Ecto neural progenitor cell (in vitro differentiated cells): ENCODE results near the gene KCNE1.
"Not testable (repeated sequence)": the region's sequence is repeated elsewhere in the genome, so short reads cannot be mapped to it uniquely, and the experiment has no call there.

Experiments
- DNase-seq: peaks from one replicate; pipeline ENCODE4 v3.0.0-alpha.2; 2018; ENCODE audit warnings: low spot score

KCNE1 gene

GRCh38 chr21:34417448-34418077, 94.4 kb downstream of the KCNE1 start:
- not testable (repeated sequence) for DNase-seq

DNA sequence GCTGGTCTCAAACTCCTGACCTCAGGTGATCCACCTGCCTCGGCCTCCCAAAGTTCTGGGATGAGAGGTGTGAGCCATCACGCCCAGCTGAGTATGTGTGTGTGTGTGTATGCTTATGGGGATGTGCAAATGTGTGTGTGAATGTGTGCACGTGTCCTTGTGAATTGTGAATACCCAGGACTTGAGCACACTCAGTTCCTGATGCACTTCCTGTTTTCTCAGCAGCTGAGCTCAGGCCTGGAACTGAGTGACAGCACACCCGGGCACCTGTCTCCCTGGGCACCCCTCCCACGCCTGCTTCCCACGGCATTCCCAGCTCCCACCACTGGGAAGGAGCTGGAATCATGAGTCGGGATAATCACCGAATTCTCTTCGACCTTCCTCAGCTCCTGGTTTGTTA, 104.7 kb downstream of the KCNE1 start:
- DNase-seq, result not testable (repeated sequence)

- DNase-seq, result not testable (repeated sequence)
These were observed 105.3 kb downstream of the KCNE1 start for GRCh38 chr21:34406676-34407075.

DNA sequence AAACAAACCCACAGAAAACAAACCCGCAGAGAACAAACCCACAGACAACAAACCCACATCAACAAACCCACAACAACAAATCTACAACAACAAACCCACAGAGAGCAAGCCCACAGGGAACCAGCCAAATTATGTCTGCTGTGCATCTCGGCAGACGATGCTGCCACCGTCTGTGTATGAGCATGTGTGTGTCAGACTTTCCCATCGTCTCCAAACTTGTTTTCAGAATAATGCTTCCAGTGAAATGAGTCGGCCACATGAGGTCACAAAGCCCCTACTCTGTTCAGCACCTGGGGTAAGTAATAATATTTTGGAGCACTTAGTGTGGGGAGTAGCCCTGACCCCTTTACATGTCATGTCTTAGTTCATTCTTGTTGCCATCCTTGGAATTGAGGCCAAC, 105.9 kb downstream of the KCNE1 start:
- DNase-seq, result not testable (repeated sequence)

- not testable (repeated sequence) for DNase-seq
These were observed 106.3 kb downstream of the KCNE1 start for GRCh38 chr21:34405686-34406085.

DNA sequence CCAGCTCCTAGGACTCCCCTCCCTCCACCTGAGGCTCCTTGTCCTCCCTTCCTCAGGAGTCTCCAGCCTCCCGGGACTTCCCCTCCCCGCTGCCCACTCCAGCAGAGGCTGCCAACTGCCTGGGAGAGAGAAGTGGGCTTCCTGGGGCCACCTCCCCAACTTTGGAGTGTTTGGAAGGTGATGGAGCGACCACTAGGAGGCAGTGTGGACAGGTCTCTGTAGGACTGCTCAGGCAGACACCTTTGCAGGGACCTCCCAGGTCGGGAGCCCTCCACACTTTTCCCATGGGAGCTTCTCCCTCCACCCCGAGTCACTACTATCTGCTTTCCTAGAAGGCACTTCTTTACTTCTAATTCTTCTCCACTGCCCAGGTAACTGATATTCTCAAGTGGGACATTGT, 107.3 kb downstream of the KCNE1 start:
- not testable (repeated sequence) for DNase-seq

DNA sequence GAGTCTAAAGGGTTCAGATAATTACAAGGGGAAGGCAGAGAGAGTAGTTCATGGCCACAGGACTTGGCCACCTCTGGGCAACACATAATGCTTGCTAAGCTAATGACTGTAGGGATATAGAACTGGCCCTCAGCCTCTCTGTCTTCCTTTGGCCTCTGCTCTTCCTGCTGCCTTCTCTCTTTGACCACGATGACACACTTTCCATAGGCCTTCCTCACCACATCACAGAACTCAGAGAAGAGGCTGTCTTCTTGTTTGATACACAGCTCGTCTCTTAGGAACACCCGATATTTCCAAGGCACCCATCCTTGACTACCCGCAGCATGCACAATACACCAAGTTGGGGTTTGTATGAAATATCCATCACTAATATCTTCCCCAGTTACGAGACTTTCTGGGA, 111.5 kb downstream of the KCNE1 start:
- DNase-seq, result not testable (repeated sequence)
